ENCODE results near the gene MAGEB6.

The MAGEB6 gene

GRCh38 chrX:26219351-26219750 lies 27.1 kb downstream of the MAGEB6 start:
- no peak for TF ChIP-seq CTCF (IDR thresholded peaks at IDR 0.05; ENCODE audit: control extremely low read depth, extremely low read depth, low read depth, missing control alignments)
- no peak for DNase-seq (ENCODE audit: extremely low spot score)
- POLR2A ChIA-PET, result no interaction called here
- CTCF ChIA-PET, result no interaction called here

GRCh38 chrX:26234177-26234576 lies 41.9 kb downstream of the MAGEB6 start:
- no peak for TF ChIP-seq CTCF (IDR thresholded peaks at IDR 0.05; ENCODE audit: control extremely low read depth, extremely low read depth, low read depth, missing control alignments)
- no peak for DNase-seq (ENCODE audit: extremely low spot score)
- ChIA-PET POLR2A (no interaction called here), CTCF (no interaction called here)

Data from GM10248 (cell line).